HFFc6 (cell line): ENCODE measurements around the gene SNRNP70. TPM values are rescaled to one million over a fixed set of nuclear protein-coding genes. Genes with fewer than 3 reads are reported as not detected.

Source experiments
- DNase-seq: peaks from one replicate; pipeline ENCODE4 v3.0.0-alpha.2; 2018
- H3K27ac Mint-ChIP-seq: 2 replicates; pipeline ENCODE4 v1.8.0; 2020; ENCODE audit warnings: mild to moderate bottlenecking, mixed read lengths
- H3K27me3 Mint-ChIP-seq: 2 replicates; pipeline ENCODE4 v1.8.0; 2021; ENCODE audit warnings: mild to moderate bottlenecking, moderate library complexity, mixed read lengths; ENCODE audit not compliant: insufficient read depth
- H3K36me3 Mint-ChIP-seq: 2 replicates; pipeline ENCODE4 v1.8.0; 2021; ENCODE audit warnings: low read depth, mixed read lengths
- H3K4me1 Mint-ChIP-seq: 2 replicates; pipeline ENCODE4 v1.8.0; 2020; ENCODE audit warnings: low read depth, mixed read lengths
- H3K4me3 Mint-ChIP-seq: 2 replicates; pipeline ENCODE4 v1.8.0; 2020; ENCODE audit warnings: mild to moderate bottlenecking, moderate library complexity, mixed read lengths
- H3K9me3 Mint-ChIP-seq: 2 replicates; pipeline ENCODE4 v1.8.0; 2020; ENCODE audit warnings: mild to moderate bottlenecking, mixed read lengths
- CTCF ChIP-seq: fragments of 200-600 bp; sonication (generic); IDR thresholded peaks from 2 replicates; pipeline ENCODE4 v1.5.0; 2021; ENCODE audit warnings: antibody characterized with exemption, mild to moderate bottlenecking
- total RNA-seq, 6 experiments: library from RNA; stranded (reverse); fragmentation: NEBNext Ultra II Directional; extraction: Animal tissue kit (Norgen Biotek cat#: 25700); gene quantifications; 2 replicates in 1 of 6; 3 replicates in 5 of 6; pipeline ENCODE4 v1.2.3, GENCODE V29; 2021

Gene SNRNP70
- total RNA-seq, 6 experiments from 2014 or later = 134 to 164 (median 156) TPM

GRCh38 chr19:49059053-49059452 lies 26.2 kb upstream of the SNRNP70 start:
- H3K9me3 Mint-ChIP-seq = no peaks in the 10 kb centered on the region
- H3K4me1 Mint-ChIP-seq = peaks cover 28% of the 10 kb centered on the region
- no peak for DNase-seq
- TF ChIP-seq CTCF = no peak
- peaks cover 6% of the 10 kb centered on the region for H3K27me3 Mint-ChIP-seq
- peak overlapping the region; percentile 12; the same call in 1 of the 2 replicates for H3K27ac Mint-ChIP-seq
- H3K36me3 Mint-ChIP-seq = peaks cover 10% of the 10 kb centered on the region
- peak overlapping the region; percentile 90; the same call in 1 of the 2 replicates for H3K4me3 Mint-ChIP-seq

GRCh38 chr19:49061000-49061399 lies 24.3 kb upstream of the SNRNP70 start:
- Mint-ChIP-seq H3K4me1 (peaks cover 34% of the 10 kb centered on the region), H3K9me3 (no peaks in the 10 kb centered on the region), H3K36me3 (peaks cover 10% of the 10 kb centered on the region), H3K27ac (no peak overlapping the region), H3K27me3 (peaks cover 13% of the 10 kb centered on the region), H3K4me3 (no peak overlapping the region)
- TF ChIP-seq CTCF = no peak
- no peak for DNase-seq

GRCh38 chr19:49061445-49061844 lies 23.8 kb upstream of the SNRNP70 start:
- no peak for DNase-seq
- no peak overlapping the region for H3K27ac Mint-ChIP-seq
- no peaks in the 10 kb centered on the region for H3K9me3 Mint-ChIP-seq
- H3K4me3 Mint-ChIP-seq = no peak overlapping the region
- H3K27me3 Mint-ChIP-seq = peaks cover 13% of the 10 kb centered on the region
- H3K36me3 Mint-ChIP-seq = peaks cover 10% of the 10 kb centered on the region
- TF ChIP-seq CTCF = no peak
- H3K4me1 Mint-ChIP-seq = peaks cover 34% of the 10 kb centered on the region

- Mint-ChIP-seq H3K4me3 (no peak overlapping the region; the same call in 1 of the 2 replicates), H3K4me1 (peaks cover 27% of the 10 kb centered on the region), H3K9me3 (peaks cover 5% of the 10 kb centered on the region), H3K27me3 (peaks cover 15% of the 10 kb centered on the region), H3K36me3 (peaks cover 20% of the 10 kb centered on the region), H3K27ac (no peak overlapping the region)
- TF ChIP-seq CTCF = no peak
- no peak for DNase-seq
These were observed 21.1 kb upstream of the SNRNP70 start for GRCh38 chr19:49064029-49064629.

- no peak for DNase-seq
- Mint-ChIP-seq H3K9me3 (peaks cover 12% of the 10 kb centered on the region), H3K4me1 (peaks cover 29% of the 10 kb centered on the region), H3K4me3 (no peak within 1 kb of the TSS; the same call in 1 of the 2 replicates), H3K27me3 (peaks cover 15% of the 10 kb centered on the region), H3K36me3 (peaks cover 23% of the 10 kb centered on the region), H3K27ac (no peak within 1 kb of the TSS; the same call in 1 of the 2 replicates)
- TF ChIP-seq CTCF = no peak
These were observed 20.3 kb upstream of the SNRNP70 start, which contains the start of gene NTF4 for GRCh38 chr19:49064768-49065611. Gene NTF4 (minus strand): TSS chr19:49064818. CDS start chr19:49061997, 2,821 bp downstream.
